Left kidney (tissue), 2 donors: ENCODE results near the gene RAMP2. TPM values are rescaled to one million over a fixed set of nuclear protein-coding genes. Genes with fewer than 3 reads are reported as not detected.
A peak's percentile ranks its signal among the peaks of the same experiment; 100 is the strongest.
"Not testable (repeated sequence)": the region's sequence is repeated elsewhere in the genome, so short reads cannot be mapped to it uniquely, and the experiment has no call there.

ENCODE experiments used
- DNase-seq: peaks from one replicate; pipeline ENCODE4 v3.0.0-alpha.2; 2013
- polyA plus RNA-seq: library from polyadenylated mRNA; unstranded; fragments of 120-200 nt; gene quantifications from one replicate; pipeline ENCODE4 v1.2.1, GENCODE V29; 2013; ENCODE audit not compliant: insufficient read length

Gene RAMP2
- polyA plus RNA-seq, 1 donor, result 70.0 TPM

GRCh38 chr17:42761638-42762037 lies 611 bp downstream of the RAMP2 start:
- DNase-seq, result no peak

- DNase-seq, result no peak
Observed at GRCh38 chr17:42766124-42766523, 5.1 kb downstream of the RAMP2 start.

- DNase-seq, result no peak
Observed at GRCh38 chr17:42767512-42767911, 6.5 kb downstream of the RAMP2 start.

- not testable (repeated sequence) for DNase-seq
Observed at GRCh38 chr17:42768006-42768405, 7.0 kb downstream of the RAMP2 start.

- DNase-seq, result not testable (repeated sequence)
Observed at GRCh38 chr17:42769964-42770363, 8.9 kb downstream of the RAMP2 start.

GRCh38 chr17:42772945-42773289 lies 11.9 kb downstream of the RAMP2 start:
- no peak for DNase-seq

- DNase-seq, result peak; percentile 81
Observed at GRCh38 chr17:42773290-42774035, 12.4 kb downstream of the RAMP2 start, which contains the start of gene VPS25. VPS25 (plus strand) TSS chr17:42773449; CDS start chr17:42773476, 27 bp downstream.

- DNase-seq, result no peak
Observed at GRCh38 chr17:42774066-42774745, 13.2 kb downstream of the RAMP2 start.

GRCh38 chr17:42775534-42776098 lies 14.6 kb downstream of the RAMP2 start:
- DNase-seq, result no peak

GRCh38 chr17:42778570-42778969 lies 17.5 kb downstream of the RAMP2 start:
- no peak for DNase-seq

GRCh38 chr17:42779304-42779935 lies 18.4 kb downstream of the RAMP2 start:
- DNase-seq, result no peak

GRCh38 chr17:42779936-42780850 lies 19.2 kb downstream of the RAMP2 start, which contains the start of gene WNK4:
WNK4 (plus strand) TSS chr17:42780610; CDS start chr17:42780699, 89 bp downstream.
- DNase-seq, result no peak

- no peak for DNase-seq
Observed at GRCh38 chr17:42780851-42781638, 20.0 kb downstream of the RAMP2 start.

GRCh38 chr17:42781639-42782165 lies 20.7 kb downstream of the RAMP2 start:
- DNase-seq, result no peak

GRCh38 chr17:42782166-42783061 lies 21.4 kb downstream of the RAMP2 start:
- no peak for DNase-seq

GRCh38 chr17:42783062-42783790 lies 22.2 kb downstream of the RAMP2 start:
- DNase-seq, result no peak

- no peak for DNase-seq
Observed at GRCh38 chr17:42783791-42784138, 22.7 kb downstream of the RAMP2 start.

GRCh38 chr17:42784409-42784808 lies 23.4 kb downstream of the RAMP2 start:
- no peak for DNase-seq
